Left kidney (tissue), 2 donors: ENCODE results near the gene IL26. TPM values are rescaled to one million over a fixed set of nuclear protein-coding genes. Genes with fewer than 3 reads are reported as not detected.
A peak's percentile ranks its signal among the peaks of the same experiment; 100 is the strongest.
"Not testable (repeated sequence)": the region's sequence is repeated elsewhere in the genome, so short reads cannot be mapped to it uniquely, and the experiment has no call there.

ENCODE experiments used
- DNase-seq: peaks from one replicate; pipeline ENCODE4 v3.0.0-alpha.2; 2013
- polyA plus RNA-seq: library from polyadenylated mRNA; unstranded; fragments of 120-200 nt; gene quantifications from one replicate; pipeline ENCODE4 v1.2.1, GENCODE V29; 2013; ENCODE audit not compliant: insufficient read length

IL26 gene
- polyA plus RNA-seq, 1 donor: not detected

- DNase-seq: no peak
Observed at GRCh38 chr12:68198507-68199086, 27.0 kb downstream of the IL26 start.

DNA sequence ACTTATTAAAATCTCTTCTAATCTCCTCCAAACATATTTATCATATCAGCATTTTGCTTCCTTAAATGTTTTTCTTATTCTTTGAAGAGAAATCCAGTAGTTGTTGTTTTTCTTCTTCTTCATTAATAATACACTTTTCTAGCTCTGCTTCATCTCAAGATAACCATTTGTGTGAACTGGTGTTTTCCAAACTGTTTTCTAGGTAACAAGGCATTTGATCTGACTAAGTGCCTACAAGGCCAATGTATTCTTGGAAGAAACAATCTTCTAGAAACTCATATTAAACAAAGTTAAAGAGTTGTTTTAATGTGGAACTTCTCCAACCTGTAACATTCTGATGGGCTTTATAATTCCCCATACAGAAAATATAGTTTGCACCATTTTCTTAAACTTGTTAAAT, 35.3 kb downstream of the IL26 start:
- no peak for DNase-seq

GRCh38 chr12:68189821-68190242, 35.8 kb downstream of the IL26 start:
- DNase-seq: no peak

- no peak for DNase-seq
Observed at GRCh38 chr12:68185598-68185997, 40.0 kb downstream of the IL26 start.

GRCh38 chr12:68180792-68181744, 44.5 kb downstream of the IL26 start:
- peak; percentile 1 for DNase-seq

DNA sequence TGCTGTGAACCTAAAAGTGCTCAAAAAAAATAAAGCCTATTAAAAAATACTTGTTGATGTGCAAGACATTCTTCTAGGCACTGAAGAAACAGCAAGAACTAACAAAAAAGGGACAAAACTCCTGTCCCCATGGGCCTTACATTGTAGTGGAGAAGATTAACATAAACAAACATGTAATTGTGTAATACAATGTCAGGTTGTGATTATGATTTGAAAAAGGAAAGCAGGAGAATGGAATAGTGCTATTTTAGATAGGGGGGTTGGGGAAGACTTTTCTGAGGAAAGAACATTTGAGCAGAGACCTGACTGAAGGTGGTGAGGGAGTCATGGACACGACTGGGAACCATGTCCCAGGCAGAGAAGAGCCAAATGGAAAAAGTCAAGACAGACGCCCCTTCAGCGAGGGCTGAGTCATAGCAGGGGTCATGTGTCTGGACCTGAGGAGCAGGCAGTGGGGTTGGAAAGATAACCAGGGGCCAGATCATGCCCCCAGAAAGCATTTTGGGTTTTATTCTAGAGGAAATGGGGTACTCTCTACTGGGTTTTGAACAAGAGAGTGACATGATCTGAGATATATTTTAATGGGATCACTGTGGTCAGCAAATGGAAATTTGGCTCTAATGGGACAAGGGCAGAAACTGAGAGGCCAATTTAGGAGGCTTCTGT, 46.7 kb downstream of the IL26 start:
- DNase-seq: no peak

- no peak for DNase-seq
Observed at GRCh38 chr12:68178184-68178583, 47.4 kb downstream of the IL26 start.

DNA sequence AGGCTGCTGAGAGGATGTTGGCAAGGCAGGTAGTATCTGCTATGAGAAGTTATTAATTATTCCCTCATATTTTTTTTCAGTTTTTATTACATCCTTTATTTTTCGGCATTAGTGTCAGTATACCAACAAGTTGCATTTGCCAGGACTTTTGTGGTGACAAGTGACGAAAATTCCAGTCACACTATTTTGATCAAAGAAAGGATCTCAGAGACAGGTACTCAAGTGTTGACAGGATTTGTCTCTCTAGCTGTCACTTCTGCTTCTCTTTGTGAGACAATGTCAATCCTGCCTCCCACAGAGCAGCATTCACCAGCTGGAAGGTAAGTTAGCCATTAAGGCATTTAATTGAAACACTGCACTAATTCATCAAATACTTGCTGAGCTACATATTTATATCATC, 48.0 kb downstream of the IL26 start:
- DNase-seq: no peak

DNA sequence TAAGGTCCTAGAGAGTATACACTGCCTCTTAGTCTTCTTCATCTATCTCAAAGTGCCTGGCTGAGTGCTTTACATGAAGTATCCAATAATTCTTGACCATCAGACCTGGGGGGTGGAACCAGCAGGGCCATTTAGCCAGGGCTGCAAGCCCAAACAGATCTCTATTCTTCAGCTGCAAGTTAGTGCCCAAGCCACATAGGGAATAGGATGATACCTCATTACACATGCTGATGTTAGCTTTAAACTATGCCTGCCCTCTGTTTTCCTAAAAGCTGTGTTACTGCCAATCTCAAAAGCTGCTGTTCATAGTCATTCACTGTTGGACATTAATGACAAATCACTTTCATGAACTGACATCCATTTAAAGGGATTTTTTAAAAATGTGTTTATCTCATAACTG, 49.4 kb downstream of the IL26 start:
- DNase-seq: no peak

DNA sequence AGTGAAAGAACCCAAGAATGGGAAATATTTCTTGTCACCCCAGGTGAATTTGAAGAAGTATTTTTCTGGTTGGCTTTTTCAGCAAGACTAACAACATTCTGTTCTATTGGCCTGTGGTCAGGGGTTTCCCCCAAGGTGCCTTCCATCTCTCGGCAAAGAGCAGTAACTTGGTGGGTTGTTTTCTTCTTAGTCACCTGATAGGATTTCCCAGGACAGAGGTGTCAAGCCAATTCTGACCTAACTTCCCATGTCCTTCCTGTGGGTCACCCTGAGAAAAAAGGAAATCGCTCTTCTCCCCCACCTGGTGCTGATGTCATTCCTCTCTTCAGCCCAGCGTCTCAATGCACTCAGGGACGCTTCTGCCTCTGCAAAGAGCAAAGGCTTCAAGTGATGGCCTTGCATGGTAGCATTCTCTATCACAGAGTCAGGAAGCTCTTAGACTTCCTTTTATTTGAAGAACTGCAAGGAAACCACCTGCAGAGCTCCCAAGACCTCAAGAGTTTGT, 50.0 kb downstream of the IL26 start:
- DNase-seq: no peak

GRCh38 chr12:68174761-68175160, 50.8 kb downstream of the IL26 start:
- DNase-seq: not testable (repeated sequence)

DNA sequence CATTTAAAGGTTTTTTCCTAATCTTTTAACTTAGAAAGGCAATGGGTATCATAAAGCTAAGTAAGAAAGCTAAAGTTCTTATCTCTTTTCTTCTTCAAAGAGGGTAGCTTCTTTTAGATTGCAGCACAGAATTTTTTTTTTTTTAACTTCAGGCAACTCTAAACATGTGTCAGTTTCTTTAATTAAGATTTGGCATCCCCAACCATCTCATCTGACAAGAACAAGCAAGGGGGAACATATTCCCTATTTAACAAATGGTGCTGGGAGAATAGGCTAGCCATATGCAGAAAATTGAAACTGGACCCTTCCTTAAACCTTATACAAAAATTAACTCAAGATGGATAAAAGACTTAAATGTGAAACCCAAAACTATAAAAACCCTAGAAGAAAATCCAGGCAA, 51.8 kb downstream of the IL26 start:
- no peak for DNase-seq

DNA sequence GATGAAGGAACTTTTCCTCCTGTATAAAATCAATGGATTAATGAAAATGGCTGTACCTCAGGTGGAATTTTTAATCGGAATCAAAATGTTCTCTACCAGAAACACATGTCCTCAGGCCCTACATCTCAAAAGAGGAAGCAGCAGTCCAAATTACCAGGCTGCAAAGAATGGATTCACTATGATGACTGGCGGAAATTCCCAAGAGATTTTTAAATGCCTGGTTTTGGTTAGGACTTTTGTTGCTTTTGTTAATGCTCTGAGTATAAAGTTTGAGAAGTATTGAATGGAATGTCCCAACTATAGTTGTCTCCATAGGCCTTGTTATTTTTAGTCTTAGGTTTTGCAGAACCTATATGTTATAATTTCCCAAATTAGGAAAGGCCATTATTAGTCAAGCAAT, 54.9 kb downstream of the IL26 start:
- DNase-seq: no peak

DNA sequence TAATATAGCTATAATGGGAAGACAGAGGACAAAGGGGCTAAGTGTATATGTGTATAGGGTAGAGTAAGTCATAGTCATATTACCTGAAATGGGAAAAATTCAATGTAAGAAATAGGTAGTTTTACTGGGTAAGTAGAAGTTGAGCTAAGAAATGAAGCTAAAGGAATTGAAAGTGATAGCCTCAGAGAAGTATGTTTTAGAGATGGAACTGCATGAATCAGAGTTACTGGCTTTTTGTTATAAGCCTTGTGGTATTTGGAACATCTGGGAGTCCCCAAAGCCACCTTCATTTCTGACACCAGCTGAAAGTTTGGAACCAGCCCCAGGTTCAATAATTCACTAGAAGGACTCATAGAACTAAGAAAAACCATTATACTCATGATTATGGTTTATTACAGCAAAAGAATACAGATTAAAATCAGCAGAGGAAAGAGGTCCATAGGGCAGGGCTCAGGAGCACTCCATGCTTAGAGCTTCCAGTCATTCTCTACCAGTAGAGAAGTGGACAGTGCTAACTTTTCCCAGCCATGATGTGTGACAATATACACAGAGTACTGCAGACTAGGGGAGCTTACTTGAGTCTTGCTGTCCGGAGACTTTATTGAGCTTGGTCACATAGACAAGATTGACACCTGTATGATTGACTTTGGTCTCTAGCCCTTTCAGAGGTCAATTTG, 56.3 kb downstream of the IL26 start:
- no peak for DNase-seq

DNA sequence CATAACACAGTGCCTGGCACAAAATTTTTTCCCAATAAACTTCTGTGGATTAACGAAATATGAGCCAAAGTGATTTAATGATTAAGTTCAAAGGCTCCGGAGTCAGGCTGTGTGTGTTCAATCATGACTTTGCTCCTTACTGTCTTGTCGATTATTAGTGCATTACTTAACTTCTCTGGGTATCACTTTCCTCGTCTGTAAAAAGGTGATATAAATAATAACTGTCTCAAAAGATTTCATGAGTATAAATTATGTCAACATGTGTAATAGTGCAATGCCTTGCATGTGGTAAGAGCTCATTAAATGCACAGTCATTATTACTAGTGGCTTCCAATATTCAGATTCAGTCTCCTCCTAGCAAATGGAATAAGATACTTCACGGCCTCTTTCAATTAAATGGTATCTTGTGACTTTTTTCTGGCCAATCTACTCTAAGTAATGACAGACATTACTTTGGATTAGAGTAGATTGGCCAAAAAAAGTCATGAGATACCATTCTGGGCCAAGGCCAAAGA, 59.2 kb downstream of the IL26 start:
- DNase-seq: no peak

DNA sequence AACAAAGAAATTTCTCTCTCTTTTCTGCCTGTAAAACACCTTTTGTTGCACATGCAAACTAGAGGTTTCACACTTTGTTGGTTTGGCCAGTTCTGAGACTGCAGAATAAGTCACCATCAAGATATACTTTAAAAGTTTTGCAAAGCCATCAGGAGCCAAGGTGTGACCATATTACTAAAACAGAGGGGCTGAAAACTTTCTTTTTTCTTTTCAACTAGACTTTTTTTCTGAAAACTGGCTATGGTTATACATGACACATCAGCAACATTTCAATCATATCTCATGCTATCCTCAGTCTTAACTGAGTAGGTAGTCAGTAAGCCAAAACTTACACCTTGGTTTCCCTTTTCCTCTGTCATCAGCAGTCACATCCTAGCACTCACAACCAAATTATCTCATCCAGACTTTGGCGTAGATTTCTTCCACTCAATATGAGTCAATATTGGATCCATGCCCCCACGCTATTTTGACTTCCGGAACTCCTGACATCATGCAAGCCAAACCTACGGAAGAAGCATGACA, 62.0 kb downstream of the IL26 start:
- DNase-seq: no peak

GRCh38 chr12:68162374-68162773, 63.2 kb downstream of the IL26 start:
- DNase-seq: no peak

- no peak for DNase-seq
Observed at GRCh38 chr12:68159681-68160304, 65.8 kb downstream of the IL26 start, which contains the start of gene IFNG. Gene IFNG, minus strand, starts transcription at chr12:68159740. Its CDS starts 125 bp downstream, at chr12:68159615.

DNA sequence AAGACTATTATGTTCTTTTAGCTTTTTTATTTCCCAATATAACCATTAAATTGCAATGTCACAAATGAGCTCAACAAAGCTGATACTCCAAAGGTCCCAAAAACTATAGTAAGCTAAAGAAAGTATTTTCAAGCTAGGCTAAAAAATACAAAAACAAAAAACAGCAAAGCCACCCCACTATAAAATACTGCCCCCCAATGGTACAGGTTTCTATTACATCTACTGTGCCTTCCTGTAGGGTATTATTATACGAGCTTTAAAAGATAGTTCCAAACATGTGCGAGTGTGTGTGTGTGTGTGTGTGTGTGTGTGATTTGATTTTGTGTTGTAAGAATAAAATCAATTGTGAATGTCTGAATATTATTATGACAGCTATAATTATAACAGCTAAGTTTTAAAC, 67.2 kb downstream of the IL26 start:
- no peak for DNase-seq

DNA sequence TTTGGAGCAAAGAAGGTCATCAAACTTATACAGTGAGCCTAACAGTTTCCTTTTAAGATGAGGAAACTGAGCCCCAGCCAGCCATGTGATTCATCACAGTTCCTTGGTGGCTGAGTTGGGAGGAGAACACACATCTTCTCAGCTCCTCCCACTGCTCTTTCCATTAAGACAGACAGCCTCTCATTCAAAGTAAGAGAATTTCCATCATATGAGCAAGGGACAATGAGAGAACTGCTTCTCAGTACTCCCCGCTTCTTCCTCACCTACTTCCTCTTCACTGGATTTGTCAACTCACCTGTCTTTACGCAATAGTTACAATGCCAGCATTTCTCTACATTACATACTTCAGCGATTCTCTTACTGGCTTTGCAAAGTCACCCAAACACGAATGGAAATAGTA, 68.2 kb downstream of the IL26 start:
- DNase-seq: no peak

GRCh38 chr12:68156636-68157035, 69.0 kb downstream of the IL26 start:
- DNase-seq: no peak
